ENCODE results near the gene SRCAP. TPM values are rescaled to one million over a fixed set of nuclear protein-coding genes. Genes with fewer than 3 reads are reported as not detected.

SRCAP gene
- total RNA-seq, 1 experiment from 2014 or later = 13.2 TPM

DNA sequence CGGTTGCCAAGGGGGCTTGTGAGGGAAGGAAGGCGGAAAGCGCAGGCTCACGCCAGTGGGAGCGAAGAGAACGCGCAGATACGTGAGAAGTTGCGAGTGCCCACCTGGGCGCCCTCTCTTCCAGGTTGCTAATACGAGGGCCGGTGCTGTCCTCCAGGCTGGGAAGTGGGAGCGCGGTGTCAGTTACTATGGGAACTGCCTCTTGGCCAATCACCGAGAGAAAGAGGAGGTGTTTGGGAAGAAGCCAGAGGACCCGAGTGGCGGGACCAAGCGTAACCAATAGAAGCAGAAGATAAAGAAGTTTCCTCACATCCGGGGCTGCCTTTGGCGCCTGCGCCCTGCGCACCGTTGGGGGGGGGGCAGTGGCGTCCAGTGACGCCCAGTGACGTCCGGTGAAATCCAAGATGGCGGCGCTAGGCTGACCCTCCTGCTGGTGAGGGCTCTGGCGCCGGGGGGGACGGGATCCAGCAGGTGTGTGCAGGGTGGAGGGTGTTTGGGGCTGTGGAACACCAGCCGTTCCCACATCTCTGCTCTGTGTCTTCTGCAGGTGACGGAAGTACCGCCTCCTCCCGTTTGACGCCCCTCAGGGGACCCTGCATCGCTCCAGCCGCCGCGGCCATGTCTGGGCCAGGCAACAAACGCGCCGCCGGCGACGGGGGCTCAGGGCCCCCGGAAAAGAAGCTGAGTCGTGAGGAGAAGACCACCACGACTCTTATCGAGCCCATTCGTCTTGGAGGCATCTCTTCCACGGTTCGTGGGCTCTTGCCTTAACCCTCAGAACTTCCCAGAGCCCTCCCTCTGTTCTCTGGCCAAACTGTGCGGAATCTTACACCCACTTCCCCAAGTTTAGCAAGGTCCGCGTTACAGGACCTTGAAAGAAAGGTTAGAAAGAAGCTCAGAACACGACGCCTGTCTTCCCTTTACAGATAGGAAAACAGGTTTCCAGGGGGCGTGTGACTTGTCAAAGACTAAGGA, 63.2 kb downstream of the SRCAP start, which contains the start of the genes CFAP119 and RNF40:
TSS of gene CFAP119 (minus strand) at position 135 of the 975 bp plus-strand sequence. CDS start 314 bp downstream, outside the sequence.
TSS of gene RNF40 (plus strand) at position 395 of the 975 bp plus-strand sequence. CDS start at position 619, 224 bp downstream.
- Histone ChIP-seq H3K4me1 (ENCODE audit: low read length) (peaks cover 34% of the 10 kb centered on the region), H2AFZ (ENCODE audit: low read length) (peak within 1 kb of the TSS; percentile 93; the same call in 1 of the 2 replicates)

DNA sequence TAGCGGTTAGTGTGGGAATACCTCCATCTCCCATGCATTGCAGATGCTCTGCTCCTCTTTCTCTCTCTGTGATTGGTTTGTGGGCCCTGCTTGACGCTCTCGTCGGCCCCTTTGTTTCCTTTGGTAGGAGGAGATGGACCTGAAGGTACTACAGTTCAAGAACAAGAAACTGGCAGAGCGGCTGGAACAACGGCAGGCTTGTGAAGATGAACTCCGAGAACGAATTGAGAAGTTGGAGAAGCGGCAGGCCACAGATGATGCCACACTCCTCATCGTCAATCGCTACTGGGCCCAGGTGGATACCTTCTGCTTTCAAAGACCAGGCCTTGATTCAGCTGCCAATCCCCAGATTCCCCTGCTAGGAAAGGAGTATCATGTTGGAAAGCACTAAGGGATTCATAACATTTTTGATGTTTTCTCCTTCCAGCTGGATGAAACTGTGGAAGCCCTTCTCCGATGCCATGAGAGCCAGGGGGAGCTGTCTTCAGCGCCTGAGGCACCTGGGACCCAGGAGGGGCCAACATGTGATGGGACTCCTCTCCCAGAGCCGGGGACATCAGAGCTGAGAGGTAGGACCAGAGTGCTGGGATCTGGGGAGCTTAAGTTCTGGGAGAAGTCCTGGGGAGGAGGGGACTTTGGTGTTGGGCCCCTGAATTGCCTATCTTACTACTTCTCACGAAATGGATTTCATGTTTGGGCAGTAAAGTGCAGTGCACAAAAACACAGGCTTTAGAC, 64.2 kb downstream of the SRCAP start:
- Histone ChIP-seq H3K4me3 (ENCODE audit: low read length) (peak overlapping the region; percentile 93), H3K27me3 (ENCODE audit: low read length) (no peaks in the 10 kb centered on the region), H3K9ac (ENCODE audit: low read length) (peak overlapping the region; percentile 84), H3K27ac (ENCODE audit: low read length) (no peak overlapping the region), H3K36me3 (ENCODE audit: insufficient read depth, low read length) (peaks cover 23% of the 10 kb centered on the region; the same call in 1 of the 2 replicates), H3K4me2 (ENCODE audit: low read depth, low read length, poor library complexity, severe bottlenecking) (peak overlapping the region; percentile 89), H3K9me3 (ENCODE audit: low read length) (no peaks in the 10 kb centered on the region), H3K79me2 (ENCODE audit: low read length) (peaks cover 24% of the 10 kb centered on the region), H4K20me1 (ENCODE audit: insufficient read depth, low read depth, low read length) (no peaks in the 10 kb centered on the region), H3K9me2 (replicated peaks; ENCODE audit: insufficient read depth, low read length) (no peaks in the 10 kb centered on the region), H2AFZ (ENCODE audit: low read length) (no peak overlapping the region), H3K4me1 (ENCODE audit: low read length) (peaks cover 34% of the 10 kb centered on the region)
- no peak for DNase-seq

More for the DNA sequence above, 63.2 kb downstream of the SRCAP start, which contains the start of the genes CFAP119 and RNF40:
- peak within 1 kb of the TSS; percentile 89 for H3K4me2 ChIP-seq (ENCODE audit: low read depth, low read length, poor library complexity, severe bottlenecking)
- peak within 1 kb of the TSS; percentile 93 for H3K4me3 ChIP-seq (ENCODE audit: low read length)
- DNase-seq = peak; percentile 97
- H3K36me3 ChIP-seq (ENCODE audit: insufficient read depth, low read length) = peaks cover 22% of the 10 kb centered on the region; the same call in 1 of the 2 replicates
- H3K9me2 ChIP-seq (replicated peaks; ENCODE audit: insufficient read depth, low read length) = no peaks in the 10 kb centered on the region
- H3K9me3 ChIP-seq (ENCODE audit: low read length) = no peaks in the 10 kb centered on the region
- peak within 1 kb of the TSS; percentile 84 for H3K9ac ChIP-seq (ENCODE audit: low read length)
- H4K20me1 ChIP-seq (ENCODE audit: insufficient read depth, low read depth, low read length) = no peaks in the 10 kb centered on the region
- H3K27ac ChIP-seq (ENCODE audit: low read length) = peak within 1 kb of the TSS; percentile 59
- no peaks in the 10 kb centered on the region for H3K27me3 ChIP-seq (ENCODE audit: low read length)
- H3K79me2 ChIP-seq (ENCODE audit: low read length) = peaks cover 24% of the 10 kb centered on the region

DNA sequence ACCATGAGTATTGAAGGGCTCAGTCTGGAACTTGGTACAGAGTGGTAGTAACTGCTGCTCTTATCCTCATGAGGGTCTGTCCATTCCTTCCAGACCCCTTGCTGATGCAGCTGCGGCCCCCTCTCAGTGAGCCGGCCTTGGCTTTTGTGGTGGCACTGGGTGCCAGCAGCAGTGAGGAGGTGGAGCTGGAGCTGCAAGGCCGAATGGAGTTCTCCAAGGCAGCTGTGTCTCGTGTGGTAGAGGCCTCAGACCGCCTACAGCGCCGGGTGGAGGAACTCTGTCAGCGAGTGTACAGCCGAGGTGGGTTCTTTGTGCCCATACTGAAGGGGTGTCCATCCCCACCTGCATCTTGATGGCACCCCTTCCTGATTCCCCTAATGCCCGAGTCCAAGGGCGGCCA, 65.1 kb downstream of the SRCAP start:
- no peak for DNase-seq
- Histone ChIP-seq H2AFZ (ENCODE audit: low read length) (no peak overlapping the region), H3K9ac (ENCODE audit: low read length) (0 out of 2 replicates have a peak overlapping the region, but pooled peaks have one; percentile 1), H4K20me1 (ENCODE audit: insufficient read depth, low read depth, low read length) (no peaks in the 10 kb centered on the region), H3K4me1 (ENCODE audit: low read length) (peaks cover 33% of the 10 kb centered on the region), H3K27me3 (ENCODE audit: low read length) (no peaks in the 10 kb centered on the region), H3K4me2 (ENCODE audit: low read depth, low read length, poor library complexity, severe bottlenecking) (no peak overlapping the region), H3K9me3 (ENCODE audit: low read length) (no peaks in the 10 kb centered on the region), H3K36me3 (ENCODE audit: insufficient read depth, low read length) (peaks cover 23% of the 10 kb centered on the region; the same call in 1 of the 2 replicates), H3K27ac (ENCODE audit: low read length) (no peak overlapping the region), H3K9me2 (replicated peaks; ENCODE audit: insufficient read depth, low read length) (no peaks in the 10 kb centered on the region), H3K79me2 (ENCODE audit: low read length) (peaks cover 24% of the 10 kb centered on the region), H3K4me3 (ENCODE audit: low read length) (no peak overlapping the region)

DNA sequence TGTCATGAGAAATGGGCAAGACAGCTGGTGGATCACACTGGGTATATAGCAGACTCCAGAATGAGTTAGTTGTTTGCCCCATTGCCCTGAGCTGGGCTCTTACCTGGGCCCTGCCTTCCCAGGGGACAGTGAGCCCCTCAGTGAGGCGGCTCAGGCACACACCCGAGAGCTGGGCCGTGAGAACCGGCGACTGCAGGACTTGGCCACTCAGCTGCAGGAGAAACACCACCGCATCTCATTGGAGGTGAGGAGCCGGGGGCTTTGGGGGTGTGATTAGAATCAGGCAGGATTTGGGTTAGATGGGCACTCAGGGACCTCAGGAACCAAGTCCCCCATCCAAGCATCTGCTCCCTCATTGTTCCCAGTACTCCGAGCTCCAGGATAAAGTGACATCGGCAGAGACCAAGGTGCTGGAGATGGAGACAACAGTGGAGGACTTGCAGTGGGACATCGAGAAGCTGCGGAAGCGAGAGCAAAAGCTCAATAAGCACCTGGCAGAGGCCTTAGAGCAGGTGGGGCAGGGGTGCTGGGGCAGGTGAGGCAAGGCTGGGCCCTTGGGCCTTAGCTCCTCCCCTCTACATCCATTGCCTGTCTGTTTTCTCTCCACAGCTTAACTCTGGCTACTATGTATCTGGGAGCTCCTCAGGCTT, 66.0 kb downstream of the SRCAP start:
- Histone ChIP-seq H3K79me2 (ENCODE audit: low read length) (peaks cover 24% of the 10 kb centered on the region), H3K4me1 (ENCODE audit: low read length) (peaks cover 26% of the 10 kb centered on the region), H4K20me1 (ENCODE audit: insufficient read depth, low read depth, low read length) (no peaks in the 10 kb centered on the region), H3K9me2 (replicated peaks; ENCODE audit: insufficient read depth, low read length) (no peaks in the 10 kb centered on the region), H3K27ac (ENCODE audit: low read length) (no peak overlapping the region), H3K4me3 (ENCODE audit: low read length) (no peak overlapping the region), H2AFZ (ENCODE audit: low read length) (no peak overlapping the region), H3K27me3 (ENCODE audit: low read length) (no peaks in the 10 kb centered on the region), H3K36me3 (ENCODE audit: insufficient read depth, low read length) (peaks cover 23% of the 10 kb centered on the region; the same call in 1 of the 2 replicates), H3K9me3 (ENCODE audit: low read length) (no peaks in the 10 kb centered on the region), H3K4me2 (ENCODE audit: low read depth, low read length, poor library complexity, severe bottlenecking) (no peak overlapping the region), H3K9ac (ENCODE audit: low read length) (no peak overlapping the region)
- DNase-seq = no peak

GRCh38 chr16:30766206-30766932, 67.4 kb downstream of the SRCAP start:
- Histone ChIP-seq H3K9me3 (ENCODE audit: low read length) (no peaks in the 10 kb centered on the region), H3K36me3 (ENCODE audit: insufficient read depth, low read length) (peaks cover 23% of the 10 kb centered on the region; the same call in 1 of the 2 replicates), H3K27ac (ENCODE audit: low read length) (no peak overlapping the region), H3K79me2 (ENCODE audit: low read length) (peaks cover 24% of the 10 kb centered on the region), H3K4me2 (ENCODE audit: low read depth, low read length, poor library complexity, severe bottlenecking) (no peak overlapping the region), H3K9ac (ENCODE audit: low read length) (no peak overlapping the region), H3K4me3 (ENCODE audit: low read length) (no peak overlapping the region), H3K4me1 (ENCODE audit: low read length) (peaks cover 12% of the 10 kb centered on the region), H4K20me1 (ENCODE audit: insufficient read depth, low read depth, low read length) (no peaks in the 10 kb centered on the region), H3K27me3 (ENCODE audit: low read length) (no peaks in the 10 kb centered on the region), H3K9me2 (replicated peaks; ENCODE audit: insufficient read depth, low read length) (no peaks in the 10 kb centered on the region), H2AFZ (ENCODE audit: low read length) (no peak overlapping the region)
- DNase-seq = no peak

GRCh38 chr16:30766933-30767284, 67.9 kb downstream of the SRCAP start:
- peaks cover 23% of the 10 kb centered on the region; the same call in 1 of the 2 replicates for H3K36me3 ChIP-seq (ENCODE audit: insufficient read depth, low read length)
- peaks cover 12% of the 10 kb centered on the region for H3K4me1 ChIP-seq (ENCODE audit: low read length)
- H3K27me3 ChIP-seq (ENCODE audit: low read length) = no peaks in the 10 kb centered on the region
- H3K4me3 ChIP-seq (ENCODE audit: low read length) = no peak overlapping the region
- no peak for DNase-seq
- H2AFZ ChIP-seq (ENCODE audit: low read length) = no peak overlapping the region
- no peak overlapping the region for H3K9ac ChIP-seq (ENCODE audit: low read length)
- peaks cover 24% of the 10 kb centered on the region for H3K79me2 ChIP-seq (ENCODE audit: low read length)
- H3K9me3 ChIP-seq (ENCODE audit: low read length) = no peaks in the 10 kb centered on the region
- H3K27ac ChIP-seq (ENCODE audit: low read length) = no peak overlapping the region
- no peak overlapping the region for H3K4me2 ChIP-seq (ENCODE audit: low read depth, low read length, poor library complexity, severe bottlenecking)
- no peaks in the 10 kb centered on the region for H4K20me1 ChIP-seq (ENCODE audit: insufficient read depth, low read depth, low read length)
- no peaks in the 10 kb centered on the region for H3K9me2 ChIP-seq (replicated peaks; ENCODE audit: insufficient read depth, low read length)

GRCh38 chr16:30767767-30768465, 68.9 kb downstream of the SRCAP start:
- H3K4me1 ChIP-seq (ENCODE audit: low read length) = peaks cover 9% of the 10 kb centered on the region
- H2AFZ ChIP-seq (ENCODE audit: low read length) = no peak overlapping the region
- H3K4me2 ChIP-seq (ENCODE audit: low read depth, low read length, poor library complexity, severe bottlenecking) = no peak overlapping the region
- H3K9ac ChIP-seq (ENCODE audit: low read length) = no peak overlapping the region
- no peaks in the 10 kb centered on the region for H3K27me3 ChIP-seq (ENCODE audit: low read length)
- H3K4me3 ChIP-seq (ENCODE audit: low read length) = no peak overlapping the region
- peaks cover 28% of the 10 kb centered on the region; the same call in 1 of the 2 replicates for H3K36me3 ChIP-seq (ENCODE audit: insufficient read depth, low read length)
- peaks cover 17% of the 10 kb centered on the region for H3K79me2 ChIP-seq (ENCODE audit: low read length)
- H4K20me1 ChIP-seq (ENCODE audit: insufficient read depth, low read depth, low read length) = no peaks in the 10 kb centered on the region
- H3K9me2 ChIP-seq (replicated peaks; ENCODE audit: insufficient read depth, low read length) = no peaks in the 10 kb centered on the region
- no peak for DNase-seq
- no peak overlapping the region for H3K27ac ChIP-seq (ENCODE audit: low read length)
- no peaks in the 10 kb centered on the region for H3K9me3 ChIP-seq (ENCODE audit: low read length)
